Stimulated activated CD8-positive, alpha-beta memory T cell treated with anti-CD3 and anti-CD28 coated beads, Interleukin-12 subunit alpha, Interleukin-12 subunit beta, amount 100 ng/mL, for 4 hours (primary cell): ENCODE data around the gene FLNB.

Source experiments
- DNase-seq: peaks from one replicate; pipeline ENCODE4 v3.0.0-alpha.2; 2020; ENCODE audit warnings: low read depth

Gene FLNB

GRCh38 chr3:58137306-58137705 is 129.1 kb downstream of the FLNB start:
- DNase-seq: no peak

- DNase-seq: no peak
Observed at GRCh38 chr3:58141766-58142345, 133.6 kb downstream of the FLNB start.

DNA sequence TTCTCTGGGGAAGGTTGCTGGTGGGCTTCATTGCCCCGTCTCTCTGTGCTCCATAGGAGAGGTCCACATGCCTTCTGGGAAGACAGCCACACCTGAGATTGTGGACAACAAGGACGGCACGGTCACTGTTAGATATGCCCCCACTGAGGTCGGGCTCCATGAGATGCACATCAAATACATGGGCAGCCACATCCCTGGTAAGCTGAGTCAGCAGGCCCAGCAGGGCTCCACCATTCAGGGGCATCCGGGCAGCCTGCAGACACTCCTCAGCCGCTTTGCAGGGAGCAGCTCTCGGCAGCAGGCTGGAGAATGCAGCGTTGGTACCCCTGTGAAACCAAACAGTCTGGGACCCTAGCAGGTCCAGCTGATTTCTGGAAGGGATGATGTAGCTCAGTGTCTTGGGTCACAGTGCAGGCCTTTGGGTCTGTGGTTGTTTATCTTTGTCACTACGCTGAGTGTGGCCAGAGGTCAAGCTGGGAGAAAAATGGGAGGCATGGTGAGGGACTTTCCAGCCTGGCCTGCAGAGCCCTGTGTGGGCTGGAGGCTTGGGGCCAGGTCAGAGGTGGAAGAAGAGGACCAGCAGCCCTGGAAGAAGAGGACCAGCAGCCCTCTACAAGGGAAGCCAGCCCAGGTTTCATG is 135.3 kb downstream of the FLNB start:
- DNase-seq: no peak

GRCh38 chr3:58144478-58145325 is 136.5 kb downstream of the FLNB start:
- no peak for DNase-seq

GRCh38 chr3:58148049-58148448 is 139.8 kb downstream of the FLNB start:
- DNase-seq: no peak

- DNase-seq: no peak
Observed at GRCh38 chr3:58150130-58150809, 142.0 kb downstream of the FLNB start.

DNA sequence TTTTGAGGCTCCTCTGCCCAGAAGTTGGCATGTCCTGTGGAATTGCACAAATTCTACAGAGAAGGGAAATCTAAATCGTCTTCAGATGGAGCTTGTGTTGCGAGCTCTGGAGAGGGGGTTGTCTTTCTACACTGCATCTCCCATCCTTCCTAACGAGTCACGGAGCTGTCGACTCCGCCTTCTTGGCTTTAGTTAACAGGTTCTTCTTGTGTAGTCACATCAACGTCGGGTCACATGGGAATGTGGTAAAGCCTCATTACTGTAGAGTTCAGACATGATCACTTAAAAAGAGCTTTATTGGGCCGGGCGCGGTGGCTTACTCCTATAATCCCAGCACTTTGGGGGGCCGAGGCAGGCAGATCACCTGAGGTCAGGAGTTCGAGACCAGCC is 142.6 kb downstream of the FLNB start:
- DNase-seq: no peak

- DNase-seq: no peak
Observed at GRCh38 chr3:58151637-58152036, 143.4 kb downstream of the FLNB start.

GRCh38 chr3:58152225-58153015 is 144.2 kb downstream of the FLNB start:
- no peak for DNase-seq

DNA sequence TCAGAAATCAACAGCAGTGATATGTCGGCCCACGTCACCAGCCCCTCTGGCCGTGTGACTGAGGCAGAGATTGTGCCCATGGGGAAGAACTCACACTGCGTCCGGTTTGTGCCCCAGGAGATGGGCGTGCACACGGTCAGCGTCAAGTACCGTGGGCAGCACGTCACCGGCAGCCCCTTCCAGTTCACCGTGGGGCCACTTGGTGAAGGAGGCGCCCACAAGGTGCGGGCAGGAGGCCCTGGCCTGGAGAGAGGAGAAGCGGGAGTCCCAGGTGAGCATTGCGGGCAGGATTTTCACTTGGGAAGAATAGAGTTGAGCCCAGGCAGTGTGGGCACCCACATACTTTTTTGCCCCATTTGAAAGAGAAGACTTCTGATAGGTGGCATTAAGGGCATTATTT is 145.1 kb downstream of the FLNB start:
- DNase-seq: no peak

- no peak for DNase-seq
Observed at GRCh38 chr3:58154626-58155449, 146.6 kb downstream of the FLNB start.

GRCh38 chr3:58155838-58156237 is 147.6 kb downstream of the FLNB start:
- no peak for DNase-seq

DNA sequence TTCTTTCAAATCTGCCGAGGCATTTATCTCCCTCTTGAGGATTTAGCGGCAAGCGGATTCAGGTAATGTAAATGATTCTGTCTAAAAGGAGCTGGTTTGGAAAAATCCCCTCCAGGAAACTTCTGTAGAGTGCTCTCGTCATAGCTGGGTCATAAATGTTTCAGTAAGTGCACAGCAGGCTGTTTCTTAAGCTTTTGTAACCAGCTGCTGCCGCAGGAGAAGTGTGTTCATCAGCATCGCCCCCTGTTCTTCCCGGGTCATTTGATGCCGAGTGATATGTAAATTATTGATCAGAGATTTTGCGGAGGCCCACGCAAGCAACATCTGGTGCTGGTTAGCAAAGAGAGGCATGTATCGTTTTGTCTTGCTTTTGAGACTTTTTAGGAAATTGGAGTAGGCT is 149.5 kb downstream of the FLNB start:
- DNase-seq: no peak

GRCh38 chr3:58158442-58159153 is 150.4 kb downstream of the FLNB start:
- DNase-seq: no peak

DNA sequence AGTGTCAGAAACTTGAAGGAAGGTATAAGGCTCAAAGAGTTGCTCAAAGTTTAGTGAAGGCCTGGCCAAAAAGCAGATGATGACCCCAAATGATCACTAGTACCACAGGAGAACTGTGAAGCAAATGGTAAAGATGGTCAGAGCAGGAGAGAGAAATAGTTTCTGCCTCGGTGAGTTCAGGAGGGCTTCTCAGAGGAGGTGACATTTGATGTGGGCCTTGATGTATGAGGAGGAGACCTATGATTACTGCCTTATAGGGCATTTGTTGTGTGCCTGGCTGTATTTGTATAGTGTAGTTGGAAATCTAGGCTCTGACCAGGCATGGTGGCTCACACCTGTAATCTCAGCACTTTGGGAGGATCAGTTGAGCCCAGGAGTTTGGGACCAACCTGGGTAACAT is 152.2 kb downstream of the FLNB start:
- no peak for DNase-seq

DNA sequence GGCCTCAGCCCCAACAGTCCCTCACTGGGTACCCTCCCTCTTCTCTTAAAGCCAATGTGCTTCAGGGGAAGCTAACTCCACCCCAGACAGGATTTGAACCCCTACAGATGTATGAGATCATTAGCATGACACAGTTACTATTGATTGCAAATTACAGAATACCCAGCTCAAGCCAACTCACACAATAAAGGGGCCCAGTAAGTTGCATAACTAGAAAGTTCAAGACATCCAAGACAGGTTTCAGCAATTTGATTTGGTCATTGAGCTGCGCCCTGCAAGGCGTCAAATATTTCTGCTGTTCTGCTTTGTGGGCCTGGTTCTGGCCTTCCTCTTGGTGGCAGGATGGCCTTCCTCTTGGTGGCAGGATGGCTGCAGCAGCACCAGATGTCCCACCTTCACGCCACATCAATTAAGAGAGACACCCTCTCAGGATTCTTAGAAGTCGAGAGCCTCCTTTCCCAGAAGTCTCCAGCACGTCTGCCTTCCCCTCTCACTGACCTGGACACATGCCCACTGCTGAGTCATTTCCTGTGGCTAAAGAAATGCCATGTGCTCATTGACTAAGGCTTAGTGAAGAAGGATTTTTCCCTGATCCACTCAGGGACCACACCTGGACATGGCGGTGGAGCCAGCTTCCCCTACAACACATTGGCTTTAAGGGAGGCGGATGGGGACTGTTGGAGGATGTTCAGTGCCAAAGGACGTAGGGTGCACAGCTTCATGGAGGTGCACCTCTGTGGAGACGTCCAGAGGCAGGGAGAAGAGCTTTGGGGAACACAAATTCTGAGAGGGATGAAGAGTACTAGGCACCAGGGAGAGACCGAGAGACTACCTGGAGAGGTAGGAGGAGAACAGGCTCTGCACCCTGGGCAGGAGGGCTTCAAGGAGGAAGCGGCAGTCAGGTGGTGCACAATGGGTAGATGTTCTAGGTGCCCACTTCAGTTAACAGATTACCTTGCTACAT is 153.5 kb downstream of the FLNB start:
- no peak for DNase-seq

DNA sequence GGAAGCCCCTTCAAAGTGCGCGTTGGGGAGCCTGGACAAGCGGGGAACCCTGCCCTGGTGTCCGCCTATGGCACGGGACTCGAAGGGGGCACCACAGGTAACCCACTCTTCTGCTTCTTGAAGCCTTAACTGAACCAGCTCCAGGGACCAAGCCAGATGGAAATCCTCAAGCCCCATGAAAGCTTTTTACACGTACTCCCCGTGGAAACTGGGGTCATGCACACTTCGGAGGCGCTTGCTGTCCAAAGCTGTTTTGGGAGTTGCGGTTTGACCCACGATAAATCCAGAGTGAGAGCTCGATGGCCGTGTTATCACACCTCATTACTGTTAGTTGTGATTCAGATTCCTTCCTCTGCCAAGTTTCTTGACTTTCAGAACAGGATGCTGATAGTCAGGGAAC is 155.0 kb downstream of the FLNB start:
- DNase-seq: no peak

DNA sequence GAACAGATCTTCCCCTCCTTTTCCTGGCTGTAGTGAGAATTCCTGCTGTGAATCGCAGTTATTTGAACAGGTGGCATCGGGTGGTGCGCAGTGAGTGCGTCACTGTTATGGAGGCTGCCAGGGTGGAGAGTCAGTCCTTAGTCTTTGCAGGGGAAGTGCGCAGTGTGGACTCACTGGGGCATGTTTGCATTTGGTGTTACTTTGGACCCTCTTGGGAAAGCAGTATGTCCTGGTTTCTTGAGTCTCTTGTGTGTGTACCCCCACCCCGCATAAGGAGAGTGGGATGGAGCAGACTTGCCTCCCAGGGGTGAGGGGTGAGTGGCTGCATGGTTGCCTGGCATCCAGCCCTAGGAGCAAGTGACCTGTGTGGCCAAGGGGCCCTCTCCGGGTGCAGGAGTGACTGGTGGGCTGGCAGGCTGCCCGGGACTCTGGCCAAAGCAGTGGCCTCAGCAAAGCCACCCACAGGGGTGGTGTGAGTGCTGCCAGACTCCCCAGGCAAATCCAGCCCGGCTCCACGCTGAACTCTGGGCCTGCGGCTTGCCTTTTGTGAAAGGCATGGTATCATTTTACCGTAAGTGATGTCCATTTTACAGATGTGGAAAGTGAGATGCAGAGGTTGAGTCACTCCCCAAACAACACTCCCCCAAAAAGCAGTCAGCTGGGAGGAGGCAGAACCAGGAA is 156.1 kb downstream of the FLNB start:
- DNase-seq: no peak
